Upper lobe of left lung (tissue), 4 donors: ENCODE data around the gene SH3BP4.

ENCODE experiments used
- EP300 ChIP-seq, 4 donors: sonication (generic); formaldehyde crosslinking; IDR thresholded peaks; one replicate each; pipeline ENCODE4 v1.5.1; 2017; ENCODE audit warnings: antibody characterized with exemption in 4 of 4, control low read depth in 2 of 4
- POLR2AphosphoS5 ChIP-seq, 2 donors: sonication (generic); formaldehyde crosslinking; IDR thresholded peaks; one replicate each; pipeline ENCODE4 v1.5.1; 2017; ENCODE audit warnings: antibody characterized with exemption in 2 of 2
- TF ChIP-seq, protein P1 (sequence below), 6 experiments: fragments of 450-650 bp in 4 of 6; fragments of 200-600 bp in 2 of 6; sonication (generic) in 2 of 6; IDR thresholded peaks; one replicate each; pipeline ENCODE4 v1.5.1; 2016 to 2019; ENCODE audit warnings: antibody characterized with exemption in 6 of 6

DNA sequence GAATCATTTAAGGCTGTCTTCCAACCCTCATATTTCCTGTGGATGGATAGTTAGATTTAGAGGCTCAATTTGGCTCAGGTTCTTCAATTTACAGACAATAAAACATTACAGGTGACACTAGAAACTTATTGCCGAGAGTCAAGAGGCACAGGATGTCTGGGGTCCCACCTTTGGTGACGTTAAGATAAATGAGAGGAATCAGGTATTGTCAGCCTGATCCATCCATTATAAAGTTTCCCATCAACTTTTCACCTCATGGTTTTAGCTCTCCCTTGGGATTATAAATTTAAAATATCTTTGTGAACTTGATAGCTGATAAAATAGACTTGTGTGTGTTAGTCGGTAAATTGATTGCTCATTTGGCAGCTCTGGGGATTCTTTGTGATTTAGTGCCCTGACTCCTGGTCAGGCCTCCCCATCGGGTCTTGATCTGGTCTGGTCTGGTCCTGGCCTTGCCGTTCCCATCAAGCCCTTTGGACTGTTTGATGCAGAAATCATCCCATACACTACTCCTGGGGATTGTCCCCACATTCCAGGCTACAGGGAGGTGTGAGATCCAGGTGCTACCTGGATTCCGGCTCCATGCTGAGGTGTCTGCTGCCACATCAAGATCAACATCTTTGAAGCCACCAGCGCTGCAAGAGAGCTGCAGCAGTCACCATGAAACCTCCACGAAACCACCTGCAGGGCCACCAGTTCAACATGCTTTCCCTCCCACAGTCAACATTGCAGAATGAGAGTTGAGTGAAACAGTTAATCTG lies 130.9 kb downstream of the SH3BP4 start:
- TF ChIP-seq, protein P1, sequence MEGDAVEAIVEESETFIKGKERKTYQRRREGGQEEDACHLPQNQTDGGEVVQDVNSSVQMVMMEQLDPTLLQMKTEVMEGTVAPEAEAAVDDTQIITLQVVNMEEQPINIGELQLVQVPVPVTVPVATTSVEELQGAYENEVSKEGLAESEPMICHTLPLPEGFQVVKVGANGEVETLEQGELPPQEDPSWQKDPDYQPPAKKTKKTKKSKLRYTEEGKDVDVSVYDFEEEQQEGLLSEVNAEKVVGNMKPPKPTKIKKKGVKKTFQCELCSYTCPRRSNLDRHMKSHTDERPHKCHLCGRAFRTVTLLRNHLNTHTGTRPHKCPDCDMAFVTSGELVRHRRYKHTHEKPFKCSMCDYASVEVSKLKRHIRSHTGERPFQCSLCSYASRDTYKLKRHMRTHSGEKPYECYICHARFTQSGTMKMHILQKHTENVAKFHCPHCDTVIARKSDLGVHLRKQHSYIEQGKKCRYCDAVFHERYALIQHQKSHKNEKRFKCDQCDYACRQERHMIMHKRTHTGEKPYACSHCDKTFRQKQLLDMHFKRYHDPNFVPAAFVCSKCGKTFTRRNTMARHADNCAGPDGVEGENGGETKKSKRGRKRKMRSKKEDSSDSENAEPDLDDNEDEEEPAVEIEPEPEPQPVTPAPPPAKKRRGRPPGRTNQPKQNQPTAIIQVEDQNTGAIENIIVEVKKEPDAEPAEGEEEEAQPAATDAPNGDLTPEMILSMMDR (IDR thresholded peaks at IDR 0.05): no peak
- no peak for TF ChIP-seq EP300 (IDR thresholded peaks at IDR 0.05)
- no peak for TF ChIP-seq POLR2AphosphoS5 (IDR thresholded peaks at IDR 0.05)
